ENCODE measurements around the gene C1orf52. TPM values are rescaled to one million over a fixed set of nuclear protein-coding genes. Genes with fewer than 3 reads are reported as not detected.

Gene C1orf52
- total and polyA plus RNA-seq, 2 of the 13 experiments (the other 11 are each of a cell fraction or from before 2014, with no cell fraction given), result 19.4 to 27.4 TPM

DNA sequence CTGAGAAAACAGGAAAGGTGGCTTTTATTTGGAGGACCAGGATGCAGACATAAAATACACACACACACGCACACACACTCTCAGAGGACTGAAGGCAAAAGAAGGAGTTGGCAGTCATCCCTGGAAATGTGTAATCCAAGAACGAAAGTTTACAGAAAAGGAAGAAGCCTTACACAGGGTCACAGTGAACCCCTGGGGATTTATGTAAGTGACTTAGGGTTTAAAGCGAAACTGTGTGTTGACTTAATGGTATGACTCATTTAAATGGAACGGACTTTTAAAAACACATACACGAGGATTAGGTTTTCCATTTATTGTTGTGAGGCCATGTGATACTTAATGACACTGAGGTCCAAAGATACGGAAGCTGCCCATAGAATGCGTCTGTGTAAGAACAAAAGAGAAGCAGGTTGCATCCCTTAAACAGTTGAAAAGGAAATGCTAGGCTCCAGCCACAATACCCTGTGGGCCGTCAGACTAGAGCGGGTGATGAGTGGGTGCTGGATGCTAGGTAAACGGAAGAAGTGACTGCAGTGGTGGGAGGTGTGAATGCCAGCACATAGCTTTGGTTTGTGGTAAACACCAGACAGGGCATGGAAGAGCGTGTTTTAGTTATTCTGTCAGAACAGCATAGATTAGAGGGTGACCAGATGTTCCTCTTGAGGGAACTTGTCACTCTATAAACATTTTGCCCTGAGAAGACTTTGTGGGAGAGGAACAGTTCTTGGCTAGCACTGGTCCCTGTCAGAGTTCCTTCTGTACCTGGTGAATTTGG is 38.6 kb upstream of the C1orf52 start (continued):
- TF ChIP-seq, protein P1, sequence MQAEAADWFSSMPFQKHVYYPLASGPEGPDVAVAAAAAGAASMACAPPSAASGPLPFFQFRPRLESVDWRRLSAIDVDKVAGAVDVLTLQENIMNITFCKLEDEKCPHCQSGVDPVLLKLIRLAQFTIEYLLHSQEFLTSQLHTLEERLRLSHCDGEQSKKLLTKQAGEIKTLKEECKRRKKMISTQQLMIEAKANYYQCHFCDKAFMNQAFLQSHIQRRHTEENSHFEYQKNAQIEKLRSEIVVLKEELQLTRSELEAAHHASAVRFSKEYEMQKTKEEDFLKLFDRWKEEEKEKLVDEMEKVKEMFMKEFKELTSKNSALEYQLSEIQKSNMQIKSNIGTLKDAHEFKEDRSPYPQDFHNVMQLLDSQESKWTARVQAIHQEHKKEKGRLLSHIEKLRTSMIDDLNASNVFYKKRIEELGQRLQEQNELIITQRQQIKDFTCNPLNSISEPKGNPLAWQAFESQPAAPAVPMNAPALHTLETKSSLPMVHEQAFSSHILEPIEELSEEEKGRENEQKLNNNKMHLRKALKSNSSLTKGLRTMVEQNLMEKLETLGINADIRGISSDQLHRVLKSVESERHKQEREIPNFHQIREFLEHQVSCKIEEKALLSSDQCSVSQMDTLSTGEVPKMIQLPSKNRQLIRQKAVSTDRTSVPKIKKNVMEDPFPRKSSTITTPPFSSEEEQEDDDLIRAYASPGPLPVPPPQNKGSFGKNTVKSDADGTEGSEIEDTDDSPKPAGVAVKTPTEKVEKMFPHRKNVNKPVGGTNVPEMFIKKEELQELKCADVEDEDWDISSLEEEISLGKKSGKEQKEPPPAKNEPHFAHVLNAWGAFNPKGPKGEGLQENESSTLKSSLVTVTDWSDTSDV (CRISPR knock-in tag; IDR thresholded peaks at IDR 0.05), result no peak
- no peak for TF ChIP-seq TEAD2 (CRISPR knock-in tag; IDR thresholded peaks at IDR 0.05)
- TF ChIP-seq ZNF207 (IDR thresholded peaks at IDR 0.05; ENCODE audit: borderline replicate concordance), result no peak
- TF ChIP-seq ADNP (CRISPR knock-in tag; IDR thresholded peaks at IDR 0.05), result no peak
- TF ChIP-seq, protein P2, sequence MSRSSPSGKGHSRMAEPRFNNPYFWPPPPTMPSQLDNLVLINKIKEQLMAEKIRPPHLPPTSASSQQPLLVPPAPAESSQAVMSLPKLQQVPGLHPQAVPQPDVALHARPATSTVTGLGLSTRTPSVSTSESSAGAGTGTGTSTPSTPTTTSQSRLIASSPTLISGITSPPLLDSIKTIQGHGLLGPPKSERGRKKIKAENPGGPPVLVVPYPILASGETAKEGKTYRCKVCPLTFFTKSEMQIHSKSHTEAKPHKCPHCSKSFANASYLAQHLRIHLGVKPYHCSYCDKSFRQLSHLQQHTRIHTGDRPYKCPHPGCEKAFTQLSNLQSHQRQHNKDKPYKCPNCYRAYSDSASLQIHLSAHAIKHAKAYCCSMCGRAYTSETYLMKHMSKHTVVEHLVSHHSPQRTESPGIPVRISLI (CRISPR knock-in tag; IDR thresholded peaks at IDR 0.05; ENCODE audit: borderline replicate concordance), result no peak
- TF ChIP-seq CREB1 (IDR thresholded peaks at IDR 0.05), result no peak
- TF ChIP-seq CREB1 (CRISPR knock-in tag; IDR thresholded peaks at IDR 0.05), result 0 out of 2 replicates have a peak, but pooled peaks have one; percentile 30
- TF ChIP-seq SAP130 (CRISPR knock-in tag; IDR thresholded peaks at IDR 0.05; ENCODE audit: low read depth), result peak; percentile 59; the same call in 1 of the 2 replicates
- TF ChIP-seq, protein P3, sequence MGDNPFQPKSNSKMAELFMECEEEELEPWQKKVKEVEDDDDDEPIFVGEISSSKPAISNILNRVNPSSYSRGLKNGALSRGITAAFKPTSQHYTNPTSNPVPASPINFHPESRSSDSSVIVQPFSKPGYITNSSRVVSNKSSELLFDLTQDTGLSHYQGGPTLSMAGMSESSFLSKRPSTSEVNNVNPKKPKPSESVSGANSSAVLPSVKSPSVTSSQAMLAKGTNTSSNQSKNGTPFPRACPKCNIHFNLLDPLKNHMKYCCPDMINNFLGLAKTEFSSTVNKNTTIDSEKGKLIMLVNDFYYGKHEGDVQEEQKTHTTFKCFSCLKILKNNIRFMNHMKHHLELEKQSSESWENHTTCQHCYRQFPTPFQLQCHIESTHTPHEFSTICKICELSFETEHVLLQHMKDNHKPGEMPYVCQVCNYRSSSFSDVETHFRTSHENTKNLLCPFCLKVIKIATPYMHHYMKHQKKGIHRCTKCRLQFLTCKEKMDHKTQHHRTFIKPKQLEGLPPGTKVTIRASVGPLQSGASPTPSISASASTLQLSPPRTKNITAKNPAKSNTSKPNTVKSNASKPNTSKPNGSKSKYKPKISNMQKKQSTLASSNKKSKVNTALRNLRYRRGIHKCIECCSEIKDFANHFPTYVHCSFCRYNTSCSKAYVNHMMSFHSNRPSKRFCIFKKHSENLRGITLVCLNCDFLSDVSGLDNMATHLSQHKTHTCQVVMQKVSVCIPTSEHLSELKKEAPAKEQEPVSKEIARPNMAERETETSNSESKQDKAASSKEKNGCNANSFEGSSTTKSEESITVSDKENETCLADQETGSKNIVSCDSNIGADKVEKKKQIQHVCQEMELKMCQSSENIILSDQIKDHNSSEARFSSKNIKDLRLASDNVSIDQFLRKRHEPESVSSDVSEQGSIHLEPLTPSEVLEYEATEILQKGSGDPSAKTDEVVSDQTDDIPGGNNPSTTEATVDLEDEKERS (CRISPR knock-in tag; IDR thresholded peaks at IDR 0.05), result no peak
- TF ChIP-seq CEBPB (IDR thresholded peaks at IDR 0.05; ENCODE audit: borderline replicate concordance, low read depth, low read length), result no peak
- TF ChIP-seq NR2F6 (IDR thresholded peaks at IDR 0.05), result no peak
- 0 out of 2 replicates have a peak, but pooled peaks have one; percentile 7 for TF ChIP-seq NR2F6 (CRISPR knock-in tag; IDR thresholded peaks at IDR 0.05)
- TF ChIP-seq ATF7 (IDR thresholded peaks at IDR 0.05), result no peak
- TF ChIP-seq ATF7 (CRISPR knock-in tag; IDR thresholded peaks at IDR 0.05), result no peak
- TF ChIP-seq, protein P4, sequence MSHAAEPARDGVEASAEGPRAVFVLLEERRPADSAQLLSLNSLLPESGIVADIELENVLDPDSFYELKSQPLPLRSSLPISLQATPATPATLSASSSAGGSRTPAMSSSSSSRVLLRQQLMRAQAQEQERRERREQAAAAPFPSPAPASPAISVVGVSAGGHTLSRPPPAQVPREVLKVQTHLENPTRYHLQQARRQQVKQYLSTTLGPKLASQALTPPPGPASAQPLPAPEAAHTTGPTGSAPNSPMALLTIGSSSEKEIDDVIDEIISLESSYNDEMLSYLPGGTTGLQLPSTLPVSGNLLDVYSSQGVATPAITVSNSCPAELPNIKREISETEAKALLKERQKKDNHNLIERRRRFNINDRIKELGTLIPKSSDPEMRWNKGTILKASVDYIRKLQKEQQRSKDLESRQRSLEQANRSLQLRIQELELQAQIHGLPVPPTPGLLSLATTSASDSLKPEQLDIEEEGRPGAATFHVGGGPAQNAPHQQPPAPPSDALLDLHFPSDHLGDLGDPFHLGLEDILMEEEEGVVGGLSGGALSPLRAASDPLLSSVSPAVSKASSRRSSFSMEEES (CRISPR knock-in tag; IDR thresholded peaks at IDR 0.05), result 0 out of 2 replicates have a peak, but pooled peaks have one; percentile 32
- no peak for TF ChIP-seq ZC3H4 (CRISPR knock-in tag; IDR thresholded peaks at IDR 0.05; ENCODE audit: borderline replicate concordance)
- no peak for TF ChIP-seq ZNF251 (CRISPR knock-in tag; IDR thresholded peaks at IDR 0.05)
- TF ChIP-seq PTBP1 (IDR thresholded peaks at IDR 0.05; ENCODE audit: low read depth, low read length, poor library complexity, severe bottlenecking), result no peak
- TF ChIP-seq ZNF790 (CRISPR knock-in tag; IDR thresholded peaks at IDR 0.05; ENCODE audit: borderline replicate concordance), result no peak

All from HepG2 (cell line).